Measurements from ENCODE around the gene NR6A1. TPM values are rescaled to one million over a fixed set of nuclear protein-coding genes. Genes with fewer than 3 reads are reported as not detected.
"Not testable (repeated sequence)": the region's sequence is repeated elsewhere in the genome, so short reads cannot be mapped to it uniquely, and the experiment has no call there.

Gene NR6A1
- total RNA-seq, 1 experiment from 2014 or later: 97.7 TPM

GRCh38 chr9:124774129-124774978 is 3.2 kb upstream of the NR6A1 start:
- Histone ChIP-seq H3K4me3 (ENCODE audit: insufficient read depth, low read depth, low read length) (no peak overlapping the region), H3K36me3 (replicated peaks; ENCODE audit: control insufficient read depth, insufficient read depth, low read length) (no peaks in the 10 kb centered on the region), H3K27me3 (ENCODE audit: control insufficient read depth, insufficient read depth, low read length) (peaks cover 18% of the 10 kb centered on the region)
- DNase-seq: peak; percentile 89

- Histone ChIP-seq H3K36me3 (replicated peaks; ENCODE audit: control insufficient read depth, insufficient read depth, low read length) (no peaks in the 10 kb centered on the region), H3K27me3 (ENCODE audit: control insufficient read depth, insufficient read depth, low read length) (peaks cover 24% of the 10 kb centered on the region), H3K4me3 (ENCODE audit: insufficient read depth, low read depth, low read length) (no peak overlapping the region)
- DNase-seq: no peak
Measured at GRCh38 chr9:124773473-124774128, 2.5 kb upstream of the NR6A1 start.

- not testable (repeated sequence) for H3K36me3 ChIP-seq (replicated peaks; ENCODE audit: control insufficient read depth, insufficient read depth, low read length); DNase-seq; H3K4me3 ChIP-seq (ENCODE audit: insufficient read depth, low read depth, low read length)
- peaks cover 32% of the 10 kb centered on the region for H3K27me3 ChIP-seq (ENCODE audit: control insufficient read depth, insufficient read depth, low read length)
Measured at GRCh38 chr9:124772877-124773276, 1.8 kb upstream of the NR6A1 start.

- peak; percentile 90 for DNase-seq
- H3K4me3 ChIP-seq (ENCODE audit: insufficient read depth, low read depth, low read length): peak overlapping the region; percentile 39
- H3K36me3 ChIP-seq (replicated peaks; ENCODE audit: control insufficient read depth, insufficient read depth, low read length): no peaks in the 10 kb centered on the region
- peaks cover 32% of the 10 kb centered on the region for H3K27me3 ChIP-seq (ENCODE audit: control insufficient read depth, insufficient read depth, low read length)
Measured at GRCh38 chr9:124771867-124772679, 962 bp upstream of the NR6A1 start.

- Histone ChIP-seq H3K4me3 (ENCODE audit: insufficient read depth, low read depth, low read length) (peak overlapping the region; percentile 89), H3K36me3 (replicated peaks; ENCODE audit: control insufficient read depth, insufficient read depth, low read length) (no peaks in the 10 kb centered on the region), H3K27me3 (ENCODE audit: control insufficient read depth, insufficient read depth, low read length) (peaks cover 28% of the 10 kb centered on the region; the same call in 1 of the 2 replicates)
- peak; percentile 93 for DNase-seq
Measured at GRCh38 chr9:124770359-124771020, 621 bp downstream of the NR6A1 start.

GRCh38 chr9:124769549-124770358 is 1.4 kb downstream of the NR6A1 start:
- Histone ChIP-seq H3K36me3 (replicated peaks; ENCODE audit: control insufficient read depth, insufficient read depth, low read length) (no peaks in the 10 kb centered on the region), H3K27me3 (ENCODE audit: control insufficient read depth, insufficient read depth, low read length) (peaks cover 28% of the 10 kb centered on the region; the same call in 1 of the 2 replicates), H3K4me3 (ENCODE audit: insufficient read depth, low read depth, low read length) (peak overlapping the region; percentile 89)
- DNase-seq: peak; percentile 81

- Histone ChIP-seq H3K4me3 (ENCODE audit: insufficient read depth, low read depth, low read length) (peak overlapping the region; percentile 89), H3K36me3 (replicated peaks; ENCODE audit: control insufficient read depth, insufficient read depth, low read length) (no peaks in the 10 kb centered on the region), H3K27me3 (ENCODE audit: control insufficient read depth, insufficient read depth, low read length) (peaks cover 28% of the 10 kb centered on the region; the same call in 1 of the 2 replicates)
- DNase-seq: no peak
Measured at GRCh38 chr9:124768750-124769548, 2.2 kb downstream of the NR6A1 start.

GRCh38 chr9:124768334-124768733 is 2.8 kb downstream of the NR6A1 start:
- DNase-seq: no peak
- Histone ChIP-seq H3K4me3 (ENCODE audit: insufficient read depth, low read depth, low read length) (no peak overlapping the region), H3K27me3 (ENCODE audit: control insufficient read depth, insufficient read depth, low read length) (peaks cover 28% of the 10 kb centered on the region; the same call in 1 of the 2 replicates), H3K36me3 (replicated peaks; ENCODE audit: control insufficient read depth, insufficient read depth, low read length) (no peaks in the 10 kb centered on the region)

- no peak overlapping the region for H3K4me3 ChIP-seq (ENCODE audit: insufficient read depth, low read depth, low read length)
- DNase-seq: no peak
- H3K36me3 ChIP-seq (replicated peaks; ENCODE audit: control insufficient read depth, insufficient read depth, low read length): no peaks in the 10 kb centered on the region
- H3K27me3 ChIP-seq (ENCODE audit: control insufficient read depth, insufficient read depth, low read length): peaks cover 28% of the 10 kb centered on the region; the same call in 1 of the 2 replicates
Measured at GRCh38 chr9:124767821-124768220, 3.3 kb downstream of the NR6A1 start.

GRCh38 chr9:124766815-124767554 is 4.1 kb downstream of the NR6A1 start:
- no peak overlapping the region for H3K4me3 ChIP-seq (ENCODE audit: insufficient read depth, low read depth, low read length)
- no peaks in the 10 kb centered on the region for H3K36me3 ChIP-seq (replicated peaks; ENCODE audit: control insufficient read depth, insufficient read depth, low read length)
- no peak for DNase-seq
- peaks cover 28% of the 10 kb centered on the region; the same call in 1 of the 2 replicates for H3K27me3 ChIP-seq (ENCODE audit: control insufficient read depth, insufficient read depth, low read length)

- DNase-seq: no peak
- Histone ChIP-seq H3K27me3 (ENCODE audit: control insufficient read depth, insufficient read depth, low read length) (peaks cover 28% of the 10 kb centered on the region; the same call in 1 of the 2 replicates), H3K4me3 (ENCODE audit: insufficient read depth, low read depth, low read length) (no peak overlapping the region), H3K36me3 (replicated peaks; ENCODE audit: control insufficient read depth, insufficient read depth, low read length) (no peaks in the 10 kb centered on the region)
Measured at GRCh38 chr9:124766326-124766725, 4.8 kb downstream of the NR6A1 start.

- Histone ChIP-seq H3K27me3 (ENCODE audit: control insufficient read depth, insufficient read depth, low read length) (peaks cover 28% of the 10 kb centered on the region; the same call in 1 of the 2 replicates), H3K4me3 (ENCODE audit: insufficient read depth, low read depth, low read length) (no peak overlapping the region), H3K36me3 (replicated peaks; ENCODE audit: control insufficient read depth, insufficient read depth, low read length) (no peaks in the 10 kb centered on the region)
- no peak for DNase-seq
Measured at GRCh38 chr9:124765439-124765835, 5.7 kb downstream of the NR6A1 start.

Measured in H7 (cell line).